ENCODE results near the gene LRRC52.
"Not testable (repeated sequence)": the region's sequence is repeated elsewhere in the genome, so short reads cannot be mapped to it uniquely, and the experiment has no call there.

The LRRC52 gene

GRCh38 chr1:165591391-165591790 lies 47.6 kb downstream of the LRRC52 start:
- not testable (repeated sequence) for DNase-seq

- DNase-seq, result peak; percentile 41
Observed at GRCh38 chr1:165592945-165593823, 49.4 kb downstream of the LRRC52 start.

- DNase-seq, result no peak
Observed at GRCh38 chr1:165595246-165595938, 51.6 kb downstream of the LRRC52 start.

GRCh38 chr1:165597883-165598675 lies 54.3 kb downstream of the LRRC52 start:
- DNase-seq, result peak; percentile 95

- DNase-seq, result peak; percentile 14
Observed at GRCh38 chr1:165598676-165599059, 54.9 kb downstream of the LRRC52 start.

- DNase-seq, result no peak
Observed at GRCh38 chr1:165600793-165601192, 57.0 kb downstream of the LRRC52 start.

- no peak for DNase-seq
Observed at GRCh38 chr1:165603810-165604209, 60.0 kb downstream of the LRRC52 start.

GRCh38 chr1:165605246-165605645 lies 61.4 kb downstream of the LRRC52 start:
- DNase-seq, result peak; percentile 9

- DNase-seq, result not testable (repeated sequence)
Observed at GRCh38 chr1:165606676-165607075, 62.9 kb downstream of the LRRC52 start.

- DNase-seq, result no peak
Observed at GRCh38 chr1:165610866-165611265, 67.1 kb downstream of the LRRC52 start.

GRCh38 chr1:165612062-165612461 lies 68.3 kb downstream of the LRRC52 start:
- no peak for DNase-seq
